NCI-H1092 treated with DMSO at 0.1 percent for 48 hours (cell line): ENCODE measurements around the gene BTNL9.
"Not testable (repeated sequence)": the region's sequence is repeated elsewhere in the genome, so short reads cannot be mapped to it uniquely, and the experiment has no call there.

Source experiments
- DNase-seq: peaks from one replicate; lab custom pipeline; 2025; lab: John Stamatoyannopoulos, UW

The BTNL9 gene

GRCh38 chr5:181100121-181100875 lies 60.2 kb downstream of the BTNL9 start:
- no peak for DNase-seq

GRCh38 chr5:181101030-181101641 lies 61.1 kb downstream of the BTNL9 start:
- DNase-seq: not testable (repeated sequence)

DNA sequence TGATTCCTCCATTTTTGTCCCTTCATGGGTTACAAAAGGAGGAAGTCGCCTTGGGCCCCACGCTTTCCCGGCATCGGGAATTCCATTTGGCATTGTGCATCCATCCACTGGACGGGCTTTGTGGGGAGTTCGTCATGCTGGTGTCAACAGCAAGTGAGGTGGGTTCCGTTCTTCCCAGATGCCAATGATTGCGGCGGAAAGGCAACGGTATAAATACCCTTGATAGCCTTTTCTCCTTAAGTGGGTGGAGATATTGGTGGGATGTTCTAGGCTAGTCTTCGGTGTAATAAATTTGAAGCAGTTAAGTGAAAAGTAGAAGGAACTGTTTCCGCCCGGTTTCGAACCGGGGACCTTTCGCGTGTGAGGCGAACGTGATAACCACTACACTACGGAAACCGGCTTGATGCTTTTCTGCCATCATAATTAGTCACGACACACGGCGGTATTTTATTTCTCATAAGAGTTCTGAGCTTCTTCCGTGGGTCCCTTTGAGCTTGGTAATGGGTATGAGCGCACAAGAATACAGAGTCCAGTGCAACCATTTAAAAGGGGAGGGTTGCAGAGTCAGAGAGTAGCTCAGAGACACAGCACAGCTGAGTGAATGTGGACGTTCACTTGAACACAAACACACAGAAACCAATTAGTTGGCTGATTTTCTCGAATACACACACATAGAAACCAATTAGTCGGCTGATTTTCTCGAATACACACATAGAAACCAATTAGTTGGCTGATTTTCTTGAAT lies 62.0 kb downstream of the BTNL9 start:
- DNase-seq: not testable (repeated sequence)

- not testable (repeated sequence) for DNase-seq
Measured at GRCh38 chr5:181104259-181104568, 64.1 kb downstream of the BTNL9 start.

DNA sequence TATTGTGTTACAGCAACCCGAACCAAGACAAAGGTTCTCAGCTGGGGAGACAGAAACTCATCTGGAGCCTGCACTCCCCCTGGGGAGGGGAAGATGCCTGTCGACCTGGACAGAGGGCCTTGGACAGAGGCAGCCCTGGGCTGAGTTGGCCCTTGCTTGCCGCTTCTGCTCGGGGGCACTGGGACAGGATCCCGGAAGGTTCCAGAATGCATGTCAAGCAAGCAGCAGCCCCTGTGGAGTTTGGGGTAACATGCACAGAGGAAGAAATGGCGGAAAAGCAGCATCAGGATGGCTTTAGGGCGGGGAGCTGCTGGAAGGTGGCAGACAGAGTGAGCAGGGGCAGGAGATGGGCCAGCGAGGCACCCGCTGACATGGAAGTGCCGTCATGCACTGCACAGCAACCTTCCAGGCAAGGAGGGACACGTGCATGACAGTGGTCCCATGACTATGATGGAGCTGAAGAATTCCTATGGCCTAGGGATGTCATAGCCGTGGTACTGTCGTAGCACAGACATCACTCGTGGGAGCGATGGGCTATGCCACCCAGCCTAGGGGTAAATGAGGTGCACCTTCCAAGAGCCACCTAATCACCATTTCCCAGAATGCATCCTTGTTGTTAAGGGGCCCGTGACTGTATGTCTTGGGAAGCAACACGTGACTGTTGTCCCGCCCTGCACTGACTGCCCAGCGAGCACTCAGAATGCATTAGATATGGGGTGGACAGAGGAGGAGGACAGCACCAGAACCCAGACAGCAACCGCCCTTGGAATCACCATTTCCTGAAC lies 64.7 kb downstream of the BTNL9 start:
- DNase-seq: not testable (repeated sequence)

GRCh38 chr5:181105391-181106025 lies 65.4 kb downstream of the BTNL9 start:
- DNase-seq: no peak

- no peak for DNase-seq
Measured at GRCh38 chr5:181107699-181108098, 67.6 kb downstream of the BTNL9 start.

- no peak for DNase-seq
Measured at GRCh38 chr5:181108578-181109165, 68.6 kb downstream of the BTNL9 start.

- no peak for DNase-seq
Measured at GRCh38 chr5:181109489-181110013, 69.5 kb downstream of the BTNL9 start.

- no peak for DNase-seq
Measured at GRCh38 chr5:181111010-181111409, 70.9 kb downstream of the BTNL9 start.
